Neutrophil (primary cell): ENCODE measurements around the gene MTCL1.

Source experiments
- H3K27ac ChIP-seq: fragments of 200-600 bp; sonication (generic); 2 replicates; pipeline ENCODE4 v1.5.1; 2016; ENCODE audit warnings: mild to moderate bottlenecking, moderate library complexity
- H3K27me3 ChIP-seq: fragments of 200-600 bp; sonication (generic); 2 replicates; pipeline ENCODE4 v1.6.0; 2016; ENCODE audit warnings: mild to moderate bottlenecking
- H3K36me3 ChIP-seq: fragments of 200-600 bp; sonication (generic); 2 replicates; pipeline ENCODE4 v1.5.1; 2017
- H3K4me1 ChIP-seq, 2 experiments: fragments of 200-600 bp in 1 of 2; sonication (generic) in 1 of 2; 1 replicate in 1 of 2; 2 replicates in 1 of 2; pipeline versions ENCODE4 v1.5.1 to v1.6.1; 2013 to 2016; ENCODE audit warnings: low read depth in 1 of 2, low read length in 1 of 2, mild to moderate bottlenecking in 1 of 2, moderate library complexity in 1 of 2; ENCODE audit not compliant: control insufficient read depth in 1 of 2, insufficient read depth in 1 of 2
- H3K4me3 ChIP-seq, 2 experiments: fragments of 200-600 bp in 1 of 2; sonication (generic) in 1 of 2; 1 replicate in 1 of 2; 2 replicates in 1 of 2; pipeline ENCODE4 v1.5.1; 2013 to 2016; ENCODE audit warnings: low read depth in 1 of 2, low read length in 1 of 2, mild to moderate bottlenecking in 1 of 2, moderate library complexity in 1 of 2
- H3K9me3 ChIP-seq: fragments of 200-600 bp; sonication (generic); 2 replicates; pipeline ENCODE4 v1.5.1; 2016
- CTCF ChIP-seq: fragments of 200-600 bp; sonication (generic); IDR thresholded peaks from 2 replicates; pipeline ENCODE4 v1.5.1; 2016; ENCODE audit warnings: antibody characterized with exemption

Gene MTCL1

GRCh38 chr18:8805552-8805951, 100.2 kb downstream of the MTCL1 start:
- no peak for TF ChIP-seq CTCF
- Histone ChIP-seq H3K27ac (no peak overlapping the region), H3K9me3 (no peaks in the 10 kb centered on the region), H3K4me1 (no peaks in the 10 kb centered on the region), H3K27me3 (no peaks in the 10 kb centered on the region), H3K36me3 (no peaks in the 10 kb centered on the region), H3K4me3 (no peak overlapping the region)

GRCh38 chr18:8806100-8806797, 100.9 kb downstream of the MTCL1 start:
- Histone ChIP-seq H3K4me3 (no peak overlapping the region), H3K27ac (no peak overlapping the region), H3K4me1 (no peaks in the 10 kb centered on the region), H3K9me3 (no peaks in the 10 kb centered on the region), H3K36me3 (no peaks in the 10 kb centered on the region), H3K27me3 (no peaks in the 10 kb centered on the region)
- TF ChIP-seq CTCF, result no peak

GRCh38 chr18:8806798-8807487, 101.6 kb downstream of the MTCL1 start:
- H3K4me1 ChIP-seq, result no peaks in the 10 kb centered on the region
- no peak for TF ChIP-seq CTCF
- H3K27ac ChIP-seq, result no peak overlapping the region
- H3K27me3 ChIP-seq, result no peaks in the 10 kb centered on the region
- H3K36me3 ChIP-seq, result no peaks in the 10 kb centered on the region
- no peaks in the 10 kb centered on the region for H3K9me3 ChIP-seq
- no peak overlapping the region for H3K4me3 ChIP-seq

- Histone ChIP-seq H3K27ac (no peak overlapping the region), H3K4me1 (no peaks in the 10 kb centered on the region), H3K9me3 (no peaks in the 10 kb centered on the region), H3K4me3 (no peak overlapping the region), H3K27me3 (no peaks in the 10 kb centered on the region), H3K36me3 (no peaks in the 10 kb centered on the region)
- no peak for TF ChIP-seq CTCF
Measured at GRCh38 chr18:8807488-8807805, 102.1 kb downstream of the MTCL1 start.

GRCh38 chr18:8808001-8808400, 102.6 kb downstream of the MTCL1 start:
- no peak for TF ChIP-seq CTCF
- Histone ChIP-seq H3K27me3 (no peaks in the 10 kb centered on the region), H3K4me1 (no peaks in the 10 kb centered on the region), H3K36me3 (no peaks in the 10 kb centered on the region), H3K4me3 (no peak overlapping the region), H3K9me3 (no peaks in the 10 kb centered on the region), H3K27ac (no peak overlapping the region)
